Measurements from ENCODE around the gene GARIN5A. TPM values are rescaled to one million over a fixed set of nuclear protein-coding genes. Genes with fewer than 3 reads are reported as not detected.

GARIN5A gene
- total and polyA plus RNA-seq, 2 experiments from 2014 or later: 13.3 to 25.0 TPM

DNA sequence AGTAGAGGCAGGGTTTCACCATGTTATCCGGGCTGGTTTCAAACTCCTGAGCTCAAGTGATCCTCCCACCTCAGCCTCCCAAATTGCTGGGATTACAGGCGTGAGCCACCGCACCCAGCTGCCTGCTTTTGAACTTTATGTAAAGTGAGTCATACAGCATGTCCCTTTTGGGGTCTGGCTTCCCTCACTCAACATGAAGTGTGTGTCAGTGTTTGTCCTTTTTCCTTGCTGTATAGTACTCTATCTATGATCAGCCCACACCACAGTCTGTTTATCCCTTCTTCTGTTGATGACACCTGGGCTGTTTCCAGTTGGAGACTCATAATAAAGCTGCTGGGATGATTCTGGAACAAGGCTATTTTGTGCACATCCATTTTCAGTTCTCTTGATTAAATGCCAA lies 55.8 kb downstream of the GARIN5A start:
- no peak overlapping the region for H2AFZ ChIP-seq
- DNase-seq (ENCODE audit: low spot score): no peak
- H3F3A ChIP-seq (replicated peaks; ENCODE audit: low read depth): peaks cover 10% of the 10 kb centered on the region; the same call in 1 of the 2 replicates
- no peaks in the 10 kb centered on the region for H3K36me3 ChIP-seq (ENCODE audit: insufficient read depth)
- Mint-ChIP-seq H3K36me3 (ENCODE audit: low read depth) (peaks cover 24% of the 10 kb centered on the region), H3K4me3 (no peak overlapping the region), H3K4me1 (peaks cover 20% of the 10 kb centered on the region), H3K27ac (no peak overlapping the region), H3K27me3 (ENCODE audit: insufficient read depth, low read depth, poor library complexity) (peaks cover 10% of the 10 kb centered on the region), H3K9me3 (peaks cover 3% of the 10 kb centered on the region; the same call in 2 of the 3 replicates)
- no peaks in the 10 kb centered on the region for H3K27me3 ChIP-seq (ENCODE audit: insufficient read depth)
- H3K27ac ChIP-seq (ENCODE audit: low read depth): no peak overlapping the region
- no peak for TF ChIP-seq JUNB (IDR thresholded peaks at IDR 0.05; ENCODE audit: unreplicated experiment)
- TF ChIP-seq ZNF114 (CRISPR knock-in tag; IDR thresholded peaks at IDR 0.05): no peak
- no peak for TF ChIP-seq CTCF (conservative IDR thresholded peaks at IDR 0.05; ENCODE audit: low read depth in 2 of 2)
- TF ChIP-seq ZNF462 (CRISPR knock-in tag; IDR thresholded peaks at IDR 0.05): no peak
- no peak for TF ChIP-seq ETS1 (IDR thresholded peaks at IDR 0.05)
- no peak for TF ChIP-seq CREB1 (CRISPR knock-in tag; IDR thresholded peaks at IDR 0.05; ENCODE audit: low read depth)
- TF ChIP-seq, protein P1, sequence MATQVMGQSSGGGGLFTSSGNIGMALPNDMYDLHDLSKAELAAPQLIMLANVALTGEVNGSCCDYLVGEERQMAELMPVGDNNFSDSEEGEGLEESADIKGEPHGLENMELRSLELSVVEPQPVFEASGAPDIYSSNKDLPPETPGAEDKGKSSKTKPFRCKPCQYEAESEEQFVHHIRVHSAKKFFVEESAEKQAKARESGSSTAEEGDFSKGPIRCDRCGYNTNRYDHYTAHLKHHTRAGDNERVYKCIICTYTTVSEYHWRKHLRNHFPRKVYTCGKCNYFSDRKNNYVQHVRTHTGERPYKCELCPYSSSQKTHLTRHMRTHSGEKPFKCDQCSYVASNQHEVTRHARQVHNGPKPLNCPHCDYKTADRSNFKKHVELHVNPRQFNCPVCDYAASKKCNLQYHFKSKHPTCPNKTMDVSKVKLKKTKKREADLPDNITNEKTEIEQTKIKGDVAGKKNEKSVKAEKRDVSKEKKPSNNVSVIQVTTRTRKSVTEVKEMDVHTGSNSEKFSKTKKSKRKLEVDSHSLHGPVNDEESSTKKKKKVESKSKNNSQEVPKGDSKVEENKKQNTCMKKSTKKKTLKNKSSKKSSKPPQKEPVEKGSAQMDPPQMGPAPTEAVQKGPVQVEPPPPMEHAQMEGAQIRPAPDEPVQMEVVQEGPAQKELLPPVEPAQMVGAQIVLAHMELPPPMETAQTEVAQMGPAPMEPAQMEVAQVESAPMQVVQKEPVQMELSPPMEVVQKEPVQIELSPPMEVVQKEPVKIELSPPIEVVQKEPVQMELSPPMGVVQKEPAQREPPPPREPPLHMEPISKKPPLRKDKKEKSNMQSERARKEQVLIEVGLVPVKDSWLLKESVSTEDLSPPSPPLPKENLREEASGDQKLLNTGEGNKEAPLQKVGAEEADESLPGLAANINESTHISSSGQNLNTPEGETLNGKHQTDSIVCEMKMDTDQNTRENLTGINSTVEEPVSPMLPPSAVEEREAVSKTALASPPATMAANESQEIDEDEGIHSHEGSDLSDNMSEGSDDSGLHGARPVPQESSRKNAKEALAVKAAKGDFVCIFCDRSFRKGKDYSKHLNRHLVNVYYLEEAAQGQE (IDR thresholded peaks at IDR 0.05; ENCODE audit: unreplicated experiment): no peak
- TF ChIP-seq EZH2phosphoT487 (IDR thresholded peaks at IDR 0.05; ENCODE audit: unreplicated experiment): no peak
- no peak for TF ChIP-seq POLR2AphosphoS5 (IDR thresholded peaks at IDR 0.05; ENCODE audit: low read depth)
- no peak for ATAC-seq
- no peaks in the 10 kb centered on the region for H3K9me2 ChIP-seq (ENCODE audit: insufficient read depth)
- H3K4me3 ChIP-seq: no peak overlapping the region
- H3K4me2 ChIP-seq: no peak overlapping the region
- H3K4me1 ChIP-seq (ENCODE audit: insufficient read depth): peaks cover 9% of the 10 kb centered on the region; the same call in 1 of the 2 replicates
- no peaks in the 10 kb centered on the region for H4K20me1 ChIP-seq (replicated peaks; ENCODE audit: insufficient read depth)
- H3K79me2 ChIP-seq (replicated peaks; ENCODE audit: insufficient read depth): peaks cover 6% of the 10 kb centered on the region; the same call in 1 of the 2 replicates
